ENCODE data around the gene TMTC3.

TMTC3 gene

GRCh38 chr12:88228720-88229119 is 86.6 kb downstream of the TMTC3 start:
- no peak for DNase-seq

GRCh38 chr12:88230271-88230670 is 88.2 kb downstream of the TMTC3 start:
- DNase-seq: no peak

- no peak for DNase-seq
Observed at GRCh38 chr12:88235183-88235833, 93.2 kb downstream of the TMTC3 start.

- DNase-seq: no peak
Observed at GRCh38 chr12:88237954-88238353, 95.8 kb downstream of the TMTC3 start.

GRCh38 chr12:88238406-88238805 is 96.3 kb downstream of the TMTC3 start:
- no peak for DNase-seq

GRCh38 chr12:88241862-88242570 is 99.9 kb downstream of the TMTC3 start:
- DNase-seq: no peak

GRCh38 chr12:88242571-88242925 is 100.4 kb downstream of the TMTC3 start:
- no peak for DNase-seq

- DNase-seq: no peak
Observed at GRCh38 chr12:88242939-88243338, 100.8 kb downstream of the TMTC3 start.

- no peak for DNase-seq
Observed at GRCh38 chr12:88243982-88244381, 101.9 kb downstream of the TMTC3 start.

GRCh38 chr12:88245905-88246304 is 103.8 kb downstream of the TMTC3 start:
- no peak for DNase-seq

GRCh38 chr12:88247241-88247643 is 105.1 kb downstream of the TMTC3 start:
- no peak for DNase-seq

- no peak for DNase-seq
Observed at GRCh38 chr12:88248606-88249005, 106.5 kb downstream of the TMTC3 start.

All from activated T-cell treated with anti-CD3 and anti-CD28 coated beads, Interleukin-2, amount 50 U/mL, for 1 hour (primary cell).